ENCODE measurements around the gene EPAS1.
"Not testable (repeated sequence)": the region's sequence is repeated elsewhere in the genome, so short reads cannot be mapped to it uniquely, and the experiment has no call there.

Gene EPAS1

DNA sequence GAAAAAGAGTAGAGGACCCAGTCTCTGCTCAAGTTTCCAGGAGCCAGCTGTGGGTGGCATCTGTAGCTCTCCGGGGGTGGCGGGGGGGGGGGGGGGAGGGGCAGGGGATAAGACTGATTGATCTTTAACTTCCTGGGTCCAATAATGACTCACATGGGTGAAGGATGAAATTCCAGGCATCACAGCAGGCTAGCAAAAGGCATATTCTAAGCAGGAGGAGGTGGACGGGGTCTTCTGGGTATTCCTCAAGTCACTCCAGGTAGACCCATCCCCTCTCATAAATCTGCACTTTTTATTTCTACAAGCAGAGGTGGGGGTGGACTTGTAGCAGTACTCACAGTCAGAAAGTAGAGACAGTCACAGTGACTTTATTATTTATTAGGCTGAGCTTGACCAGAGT, 96.7 kb downstream of the EPAS1 start:
- DNase-seq (ENCODE audit: extremely low spot score) = no peak
- CTCF ChIA-PET = no interaction called here
- POLR2A ChIA-PET = no interaction called here
- TF ChIP-seq SUZ12 (IDR thresholded peaks at IDR 0.05) (no peak), TARDBP (IDR thresholded peaks at IDR 0.05) (no peak), PKNOX1 (IDR thresholded peaks at IDR 0.05) (no peak), L3MBTL2 (conservative IDR thresholded peaks at IDR 0.05) (no peak), NFRKB (IDR thresholded peaks at IDR 0.05) (no peak), ZNF384 (IDR thresholded peaks at IDR 0.05) (no peak), ARNT (IDR thresholded peaks at IDR 0.05) (no peak), LEF1 (IDR thresholded peaks at IDR 0.05; ENCODE audit: borderline replicate concordance) (no peak), ELF4 (IDR thresholded peaks at IDR 0.05) (no peak), CTBP1 (IDR thresholded peaks at IDR 0.05; ENCODE audit: borderline replicate concordance) (no peak)

DNA sequence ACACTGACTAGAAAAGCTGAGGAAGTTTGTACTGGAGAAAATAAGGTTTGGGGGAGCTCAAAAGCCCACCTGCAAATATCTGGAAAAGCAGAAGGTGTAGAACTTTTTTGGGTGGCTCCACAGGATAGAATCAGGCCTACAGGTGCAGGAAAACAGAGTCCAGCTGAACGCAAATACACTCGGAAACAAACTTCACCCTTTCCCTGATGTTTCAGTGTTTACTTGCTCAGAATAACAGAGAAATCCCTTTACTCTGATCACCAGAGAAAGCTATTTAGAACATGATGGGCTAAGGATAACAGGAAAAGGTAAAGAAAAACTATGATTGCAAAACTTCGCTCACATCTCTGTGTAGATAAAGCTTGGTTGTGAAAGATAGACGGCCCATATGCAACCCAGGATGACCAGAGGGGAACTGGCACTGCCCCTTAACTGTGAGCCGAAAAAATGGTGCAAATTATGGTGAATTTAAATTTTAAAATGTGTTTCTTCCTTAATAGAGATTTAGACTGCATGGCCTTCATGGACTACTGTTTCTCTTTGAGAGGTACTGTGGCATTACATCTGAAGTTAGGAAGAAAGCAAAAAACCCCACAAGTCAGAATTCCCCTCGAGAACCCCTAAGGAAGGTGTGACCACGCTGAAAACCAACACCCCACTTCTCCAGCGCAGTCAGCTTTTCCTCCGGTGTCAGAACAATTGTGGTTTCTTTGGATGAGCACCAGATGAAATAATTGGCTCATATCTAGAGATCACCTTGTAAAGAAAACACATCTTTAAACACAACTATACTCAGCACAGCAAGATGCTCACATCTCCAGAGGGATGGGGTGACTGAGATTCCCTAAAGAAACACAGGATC, 97.7 kb downstream of the EPAS1 start:
- no peak for DNase-seq (ENCODE audit: extremely low spot score)
- no peak for TF ChIP-seq L3MBTL2 (conservative IDR thresholded peaks at IDR 0.05)
- TF ChIP-seq FOXA1 (IDR thresholded peaks at IDR 0.05) = no peak
- no peak for TF ChIP-seq NFRKB (IDR thresholded peaks at IDR 0.05)
- TF ChIP-seq SUZ12 (IDR thresholded peaks at IDR 0.05) = no peak
- TF ChIP-seq ZNF384 (IDR thresholded peaks at IDR 0.05) = no peak
- no peak for TF ChIP-seq SP1 (IDR thresholded peaks at IDR 0.05)
- no peak for TF ChIP-seq LEF1 (IDR thresholded peaks at IDR 0.05; ENCODE audit: borderline replicate concordance)
- TF ChIP-seq CTBP1 (IDR thresholded peaks at IDR 0.05; ENCODE audit: borderline replicate concordance) = no peak
- no peak for TF ChIP-seq FOXM1 (IDR thresholded peaks at IDR 0.05; ENCODE audit: borderline replicate concordance)
- TF ChIP-seq FOXK2 (IDR thresholded peaks at IDR 0.05) = no peak
- TF ChIP-seq BHLHE40 (IDR thresholded peaks at IDR 0.05; ENCODE audit: borderline replicate concordance) = no peak
- TF ChIP-seq HDGF (IDR thresholded peaks at IDR 0.05; ENCODE audit: borderline replicate concordance) = no peak
- TF ChIP-seq ARNT (IDR thresholded peaks at IDR 0.05) = no peak
- ChIA-PET CTCF (no interaction called here), POLR2A (no interaction called here)

- POLR2A ChIA-PET; CTCF ChIA-PET; DNase-seq (ENCODE audit: extremely low spot score): not testable (repeated sequence)
Measured at GRCh38 chr2:46395730-46396129, 98.5 kb downstream of the EPAS1 start.

DNA sequence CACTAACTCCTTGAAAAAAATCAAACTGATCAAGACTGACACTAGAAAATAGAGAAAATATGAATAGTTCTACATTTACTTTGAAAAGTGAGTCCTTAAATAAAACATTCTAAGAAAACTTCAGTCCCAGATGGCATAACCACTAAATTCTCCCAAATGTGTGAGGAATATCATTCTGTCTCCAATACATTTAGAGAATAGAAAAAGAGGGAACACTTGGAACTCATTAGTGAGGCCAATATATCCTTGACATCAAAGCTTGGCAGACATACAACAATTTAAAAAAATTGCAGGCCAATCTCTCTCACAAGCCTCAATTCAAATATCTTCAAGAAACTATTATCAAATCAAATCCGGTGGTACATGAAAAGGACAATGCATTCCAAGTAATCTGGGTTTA, 102.8 kb downstream of the EPAS1 start:
- POLR2A ChIA-PET = no interaction called here
- no peak for DNase-seq (ENCODE audit: extremely low spot score)
- CTCF ChIA-PET = no interaction called here
- TF ChIP-seq ELF4 (IDR thresholded peaks at IDR 0.05) (no peak), NFRKB (IDR thresholded peaks at IDR 0.05) (no peak), FOXK2 (IDR thresholded peaks at IDR 0.05) (no peak), LEF1 (IDR thresholded peaks at IDR 0.05; ENCODE audit: borderline replicate concordance) (no peak), FOXM1 (IDR thresholded peaks at IDR 0.05; ENCODE audit: borderline replicate concordance) (no peak), BHLHE40 (IDR thresholded peaks at IDR 0.05; ENCODE audit: borderline replicate concordance) (no peak), CTBP1 (IDR thresholded peaks at IDR 0.05; ENCODE audit: borderline replicate concordance) (no peak), FOXA1 (IDR thresholded peaks at IDR 0.05) (no peak), SP1 (IDR thresholded peaks at IDR 0.05) (no peak), SUZ12 (IDR thresholded peaks at IDR 0.05) (no peak), ARNT (IDR thresholded peaks at IDR 0.05) (no peak), PKNOX1 (IDR thresholded peaks at IDR 0.05) (no peak), ZNF384 (IDR thresholded peaks at IDR 0.05) (no peak), L3MBTL2 (conservative IDR thresholded peaks at IDR 0.05) (no peak), TARDBP (IDR thresholded peaks at IDR 0.05) (no peak), HDGF (IDR thresholded peaks at IDR 0.05; ENCODE audit: borderline replicate concordance) (no peak)

- ChIA-PET CTCF (no interaction called here), POLR2A (no interaction called here)
- DNase-seq (ENCODE audit: extremely low spot score) = no peak
- TF ChIP-seq TARDBP (IDR thresholded peaks at IDR 0.05) (no peak), SP1 (IDR thresholded peaks at IDR 0.05) (no peak), SUZ12 (IDR thresholded peaks at IDR 0.05) (no peak), FOXK2 (IDR thresholded peaks at IDR 0.05) (no peak)
Measured at GRCh38 chr2:46402874-46403273, 105.7 kb downstream of the EPAS1 start.

- no peak for DNase-seq (ENCODE audit: extremely low spot score)
- ChIA-PET POLR2A (no interaction called here), CTCF (no interaction called here)
- TF ChIP-seq SUZ12 (IDR thresholded peaks at IDR 0.05) (no peak), NFRKB (IDR thresholded peaks at IDR 0.05) (no peak), L3MBTL2 (conservative IDR thresholded peaks at IDR 0.05) (no peak), LEF1 (IDR thresholded peaks at IDR 0.05; ENCODE audit: borderline replicate concordance) (no peak), TARDBP (IDR thresholded peaks at IDR 0.05) (no peak), BHLHE40 (IDR thresholded peaks at IDR 0.05; ENCODE audit: borderline replicate concordance) (no peak), ELF4 (IDR thresholded peaks at IDR 0.05) (no peak)
Measured at GRCh38 chr2:46404181-46404759, 107.1 kb downstream of the EPAS1 start.

- ChIA-PET CTCF (no interaction called here), POLR2A (no interaction called here)
- no peak for DNase-seq (ENCODE audit: extremely low spot score)
- TF ChIP-seq PKNOX1 (IDR thresholded peaks at IDR 0.05) (no peak), ZNF384 (IDR thresholded peaks at IDR 0.05) (no peak), ARNT (IDR thresholded peaks at IDR 0.05) (no peak), SUZ12 (IDR thresholded peaks at IDR 0.05) (no peak), BHLHE40 (IDR thresholded peaks at IDR 0.05; ENCODE audit: borderline replicate concordance) (no peak), L3MBTL2 (conservative IDR thresholded peaks at IDR 0.05) (no peak), FOXM1 (IDR thresholded peaks at IDR 0.05; ENCODE audit: borderline replicate concordance) (no peak)
Measured at GRCh38 chr2:46407852-46408455, 110.7 kb downstream of the EPAS1 start.

Measured in HEK293T (cell line).